Measurements from ENCODE around the gene NCOA3.

- TF ChIP-seq EP300 (IDR thresholded peaks at IDR 0.05) (no peak), POLR2AphosphoS5 (IDR thresholded peaks at IDR 0.05) (no peak), POLR2A (IDR thresholded peaks at IDR 0.05) (no peak)
- TF ChIP-seq, protein P1, sequence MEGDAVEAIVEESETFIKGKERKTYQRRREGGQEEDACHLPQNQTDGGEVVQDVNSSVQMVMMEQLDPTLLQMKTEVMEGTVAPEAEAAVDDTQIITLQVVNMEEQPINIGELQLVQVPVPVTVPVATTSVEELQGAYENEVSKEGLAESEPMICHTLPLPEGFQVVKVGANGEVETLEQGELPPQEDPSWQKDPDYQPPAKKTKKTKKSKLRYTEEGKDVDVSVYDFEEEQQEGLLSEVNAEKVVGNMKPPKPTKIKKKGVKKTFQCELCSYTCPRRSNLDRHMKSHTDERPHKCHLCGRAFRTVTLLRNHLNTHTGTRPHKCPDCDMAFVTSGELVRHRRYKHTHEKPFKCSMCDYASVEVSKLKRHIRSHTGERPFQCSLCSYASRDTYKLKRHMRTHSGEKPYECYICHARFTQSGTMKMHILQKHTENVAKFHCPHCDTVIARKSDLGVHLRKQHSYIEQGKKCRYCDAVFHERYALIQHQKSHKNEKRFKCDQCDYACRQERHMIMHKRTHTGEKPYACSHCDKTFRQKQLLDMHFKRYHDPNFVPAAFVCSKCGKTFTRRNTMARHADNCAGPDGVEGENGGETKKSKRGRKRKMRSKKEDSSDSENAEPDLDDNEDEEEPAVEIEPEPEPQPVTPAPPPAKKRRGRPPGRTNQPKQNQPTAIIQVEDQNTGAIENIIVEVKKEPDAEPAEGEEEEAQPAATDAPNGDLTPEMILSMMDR (IDR thresholded peaks at IDR 0.05) = no peak
These were observed 202.1 kb downstream of the NCOA3 start for GRCh38 chr20:47703748-47704147.
